ENCODE data around the gene NOXA1.
A peak's percentile ranks its signal among the peaks of the same experiment; 100 is the strongest.

The NOXA1 gene

GRCh38 chr9:137454597-137455358 lies 31.6 kb downstream of the NOXA1 start:
- DNase-seq (ENCODE audit: low spot score) = no peak

GRCh38 chr9:137455359-137455991 lies 32.3 kb downstream of the NOXA1 start:
- no peak for DNase-seq (ENCODE audit: low spot score)

- DNase-seq (ENCODE audit: low spot score) = no peak
Observed at GRCh38 chr9:137456061-137456863, 33.1 kb downstream of the NOXA1 start.

- DNase-seq (ENCODE audit: low spot score) = no peak
Observed at GRCh38 chr9:137456864-137457405, 33.7 kb downstream of the NOXA1 start.

GRCh38 chr9:137457406-137458193 lies 34.4 kb downstream of the NOXA1 start:
- no peak for DNase-seq (ENCODE audit: low spot score)

GRCh38 chr9:137458194-137459151 lies 35.3 kb downstream of the NOXA1 start:
- no peak for DNase-seq (ENCODE audit: low spot score)

GRCh38 chr9:137459152-137459600 lies 36.0 kb downstream of the NOXA1 start, which contains the start of gene NSMF:
Gene NSMF (minus strand): TSS chr9:137459334. CDS start chr9:137459102, 232 bp downstream.
- peak; percentile 94 for DNase-seq (ENCODE audit: low spot score)

GRCh38 chr9:137459601-137460362 lies 36.6 kb downstream of the NOXA1 start:
- no peak for DNase-seq (ENCODE audit: low spot score)

- DNase-seq (ENCODE audit: low spot score) = no peak
Observed at GRCh38 chr9:137460363-137461315, 37.4 kb downstream of the NOXA1 start.

- no peak for DNase-seq (ENCODE audit: low spot score)
Observed at GRCh38 chr9:137461316-137461662, 38.1 kb downstream of the NOXA1 start.

- DNase-seq (ENCODE audit: low spot score) = peak; percentile 81
Observed at GRCh38 chr9:137461663-137462395, 38.6 kb downstream of the NOXA1 start.

- DNase-seq (ENCODE audit: low spot score) = no peak
Observed at GRCh38 chr9:137462396-137462985, 39.3 kb downstream of the NOXA1 start.

GRCh38 chr9:137462986-137463930 lies 40.1 kb downstream of the NOXA1 start:
- no peak for DNase-seq (ENCODE audit: low spot score)

GRCh38 chr9:137463931-137464290 lies 40.7 kb downstream of the NOXA1 start:
- no peak for DNase-seq (ENCODE audit: low spot score)

GRCh38 chr9:137464291-137464999 lies 41.3 kb downstream of the NOXA1 start:
- no peak for DNase-seq (ENCODE audit: low spot score)

All from activated CD4-positive, alpha-beta T cell treated with anti-CD3 and anti-CD28 coated beads, Interleukin-2, Interleukin-4, amounts not matched to agents 100 ng/mL and 50 ng/mL, durations not matched to agents 16 hours and 8 hours (primary cell).